GM18867 (cell line): ENCODE data around the gene AATF.

Experiments
- ATAC-seq: cut with Tn5 transposase; IDR thresholded peaks from one replicate; pipeline ENCODE4 v1.9.1; 2021; ENCODE audit warnings: mild to moderate bottlenecking, moderate library complexity; ENCODE audit not compliant: unreplicated experiment

The AATF gene

GRCh38 chr17:36929851-36930582 is 18.7 kb upstream of the AATF start:
- no peak for ATAC-seq

GRCh38 chr17:36930583-36930900 is 18.2 kb upstream of the AATF start:
- no peak for ATAC-seq

- ATAC-seq = no peak
Measured at GRCh38 chr17:36931096-36931696, 17.6 kb upstream of the AATF start.

GRCh38 chr17:36931697-36932382 is 16.9 kb upstream of the AATF start:
- no peak for ATAC-seq

- ATAC-seq = no peak
Measured at GRCh38 chr17:36932383-36932693, 16.4 kb upstream of the AATF start.

- ATAC-seq = no peak
Measured at GRCh38 chr17:36932694-36933511, 15.9 kb upstream of the AATF start.

- no peak for ATAC-seq
Measured at GRCh38 chr17:36933512-36934143, 15.1 kb upstream of the AATF start.

- no peak for ATAC-seq
Measured at GRCh38 chr17:36934144-36934691, 14.5 kb upstream of the AATF start.

- ATAC-seq = no peak
Measured at GRCh38 chr17:36934692-36935630, 13.8 kb upstream of the AATF start.

- ATAC-seq = no peak
Measured at GRCh38 chr17:36935671-36936454, 12.9 kb upstream of the AATF start.

GRCh38 chr17:36936455-36937000 is 12.2 kb upstream of the AATF start:
- no peak for ATAC-seq

GRCh38 chr17:36937001-36937958 is 11.5 kb upstream of the AATF start, which contains the start of gene LHX1:
TSS of gene LHX1 (plus strand) at chr17:36937475. CDS start at chr17:36938198, 723 bp downstream.
- ATAC-seq = no peak

GRCh38 chr17:36937959-36938565 is 10.7 kb upstream of the AATF start:
- no peak for ATAC-seq

GRCh38 chr17:36938566-36939051 is 10.1 kb upstream of the AATF start:
- ATAC-seq = no peak

GRCh38 chr17:36939052-36939801 is 9.5 kb upstream of the AATF start:
- no peak for ATAC-seq

- no peak for ATAC-seq
Measured at GRCh38 chr17:36939802-36940312, 8.9 kb upstream of the AATF start.
